NCI-H345 treated with DMSO at 0.1 percent for 48 hours (cell line): ENCODE results near the gene TRIM8.
"Not testable (repeated sequence)": the region's sequence is repeated elsewhere in the genome, so short reads cannot be mapped to it uniquely, and the experiment has no call there.

ENCODE experiments used
- DNase-seq: peaks from one replicate; lab custom pipeline; 2025; ENCODE audit not compliant: unreplicated experiment; lab: John Stamatoyannopoulos, UW

Gene TRIM8

DNA sequence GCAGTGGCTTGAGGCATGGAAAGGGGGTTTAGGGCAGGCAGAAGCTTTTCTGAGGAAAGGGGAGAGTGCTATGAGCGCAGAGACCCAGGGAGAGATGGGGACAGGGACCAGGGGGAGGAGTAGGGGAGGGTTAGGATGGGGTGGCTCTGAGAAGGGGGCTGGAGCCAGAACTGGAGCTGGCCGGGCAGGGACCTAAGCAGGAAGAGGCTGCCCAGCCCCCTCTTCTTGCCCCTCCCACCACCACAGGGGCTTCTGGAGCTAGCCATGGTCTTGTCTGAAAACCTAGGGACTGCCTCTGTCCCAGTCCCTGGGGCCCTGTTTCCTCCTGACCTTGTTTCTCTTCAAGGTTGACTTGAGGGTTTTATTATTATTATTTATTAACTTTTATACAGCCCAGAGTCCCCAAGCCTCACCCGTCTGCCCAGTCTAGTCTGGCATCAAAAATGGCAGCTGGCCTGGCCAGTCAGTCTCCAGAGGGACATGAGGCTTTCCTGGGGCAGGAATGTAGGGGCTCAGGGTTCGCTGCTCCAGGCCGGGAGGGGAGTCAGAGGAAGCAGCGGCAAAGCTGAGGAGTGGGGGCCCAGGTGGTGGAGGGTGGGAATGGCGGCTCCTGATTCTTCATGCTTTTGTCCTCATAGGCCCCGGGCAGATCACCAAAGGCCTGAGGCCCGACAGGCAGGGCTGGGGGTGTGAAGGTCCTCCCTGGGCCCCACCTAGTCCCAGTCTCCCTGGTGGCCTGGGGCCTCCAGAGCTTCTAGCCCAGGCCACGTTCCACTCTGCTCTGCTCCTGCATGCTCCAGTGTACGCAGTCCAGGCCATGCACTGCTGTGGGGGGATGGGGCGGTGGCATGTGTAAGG, 5.7 kb downstream of the TRIM8 start:
- no peak for DNase-seq

DNA sequence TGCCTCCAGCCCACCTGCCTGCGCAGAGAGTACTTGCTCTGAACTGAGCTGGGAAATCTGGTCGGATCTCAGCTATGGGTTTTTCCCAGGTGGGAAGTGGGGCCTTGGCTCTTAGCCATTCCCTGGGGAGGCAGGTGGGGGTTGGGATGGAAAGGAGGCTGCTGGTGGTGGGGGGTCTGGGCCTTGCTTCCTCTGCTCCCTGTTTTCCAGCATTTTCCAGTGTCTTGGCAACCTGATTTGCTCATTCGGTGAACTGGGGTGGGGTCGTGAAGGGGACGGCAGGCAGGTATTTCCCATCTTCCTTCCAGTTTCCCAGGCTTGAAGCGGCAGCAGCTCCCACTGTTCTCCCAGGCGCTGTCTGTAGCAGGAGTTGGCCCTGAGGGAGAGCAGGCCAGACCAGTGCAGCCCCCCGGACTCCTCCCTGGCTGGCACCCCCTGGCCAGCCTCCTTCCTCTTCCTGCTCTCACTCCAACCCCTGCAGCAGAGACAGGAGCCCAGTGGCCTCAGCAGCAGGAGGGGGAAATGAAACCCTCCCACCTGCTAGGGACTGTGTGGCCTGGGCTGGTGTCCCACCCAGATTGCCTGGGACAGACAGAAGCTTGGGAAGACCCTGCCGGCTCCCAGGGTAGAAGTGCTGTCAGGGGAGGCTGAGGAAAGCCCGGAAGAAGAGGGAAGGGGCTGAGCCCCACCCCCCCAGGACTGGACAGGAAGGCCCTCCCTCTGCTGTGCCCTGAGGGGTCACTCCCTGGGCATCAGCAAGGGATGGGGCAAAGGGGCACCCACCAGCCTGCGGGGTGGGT, 6.6 kb downstream of the TRIM8 start:
- DNase-seq: no peak

DNA sequence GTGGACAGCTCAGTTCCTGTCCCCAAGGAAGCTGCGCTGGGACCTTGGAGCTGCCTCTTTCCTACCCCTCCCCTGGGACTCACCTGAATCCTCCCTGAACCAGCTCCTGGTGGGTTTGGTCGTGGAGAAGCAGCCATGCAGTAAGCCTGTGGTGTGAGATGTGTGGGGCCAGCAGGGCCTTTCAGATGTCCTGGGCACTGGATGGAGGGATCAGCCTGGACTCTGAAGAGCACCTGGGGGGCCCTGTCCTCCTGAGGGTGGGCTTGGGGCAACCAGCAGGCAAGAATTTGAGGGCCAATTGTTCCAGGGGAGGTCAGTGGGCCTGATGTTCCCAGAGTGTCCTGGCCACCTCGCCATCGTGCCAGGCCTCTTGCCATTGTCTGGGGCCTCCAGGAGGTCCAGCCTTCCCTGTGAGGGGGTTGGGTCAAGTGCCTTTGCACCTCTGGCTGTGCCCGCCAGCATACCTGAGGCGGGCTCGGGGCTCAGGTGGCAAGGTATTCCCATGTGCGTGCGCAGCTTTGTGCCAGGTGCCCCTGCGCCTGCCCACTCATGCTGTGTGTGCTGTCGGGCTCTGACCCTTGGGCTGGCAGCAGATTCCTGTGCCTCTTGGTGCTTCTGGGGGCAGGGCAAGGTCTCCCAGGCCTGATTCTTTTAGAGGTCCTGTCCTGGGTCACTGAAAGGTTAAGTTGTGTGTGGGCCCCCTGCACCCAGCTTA, 7.3 kb downstream of the TRIM8 start:
- DNase-seq: no peak

DNA sequence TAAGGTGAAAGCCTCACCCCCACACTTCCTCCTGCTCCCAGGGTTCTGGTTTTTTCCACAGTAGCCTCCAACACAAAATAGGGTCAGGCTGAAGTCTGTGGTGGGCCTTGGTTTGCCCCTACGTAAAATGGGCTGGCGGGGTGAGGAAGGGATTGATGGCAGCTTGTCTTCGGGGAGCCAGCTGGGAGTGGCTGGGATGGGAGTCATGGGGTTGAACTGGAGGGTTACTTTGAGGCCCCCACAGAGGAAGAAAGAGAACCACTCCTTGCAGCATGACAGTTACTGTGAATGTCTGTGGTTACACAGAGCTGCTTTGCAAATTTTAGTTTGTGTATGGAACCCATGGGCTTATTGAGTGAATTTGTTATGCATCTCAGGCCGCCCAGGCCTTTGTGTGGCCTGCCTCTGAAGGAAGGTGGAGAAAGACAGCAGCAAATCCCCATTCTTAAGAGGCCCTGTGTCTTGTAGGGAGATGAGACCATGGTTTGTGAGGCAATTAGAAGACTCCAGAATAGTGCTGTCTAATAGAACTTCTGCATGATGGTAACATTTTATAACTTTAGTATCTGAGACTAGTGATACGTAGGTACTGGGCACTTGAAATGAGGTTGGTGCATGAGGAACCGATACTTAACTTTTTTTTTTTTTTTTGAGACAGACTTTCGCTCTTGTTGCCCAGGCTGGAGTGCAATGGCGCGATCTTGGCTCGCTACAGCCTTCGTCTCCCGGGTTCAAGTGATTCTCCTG, 8.1 kb downstream of the TRIM8 start:
- no peak for DNase-seq

DNA sequence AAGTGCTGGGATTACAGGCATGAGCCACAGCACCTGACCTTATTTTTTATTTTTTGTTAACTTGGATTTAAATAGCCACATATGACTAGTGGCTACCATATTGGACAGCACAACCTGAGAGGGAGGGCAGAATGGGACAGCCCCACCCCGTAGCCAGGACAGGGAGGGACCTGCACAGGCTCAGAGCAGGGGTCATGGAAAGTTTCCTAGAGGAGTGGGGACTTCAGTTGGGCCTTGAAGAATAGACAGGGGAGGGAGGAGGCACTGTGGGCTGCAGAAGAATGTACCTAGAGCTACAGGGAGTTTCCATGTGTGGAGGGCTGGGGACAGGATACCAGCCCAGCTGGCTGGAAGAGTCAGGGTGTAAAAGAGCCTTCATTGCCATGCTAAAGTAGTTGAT, 8.8 kb downstream of the TRIM8 start:
- no peak for DNase-seq

DNA sequence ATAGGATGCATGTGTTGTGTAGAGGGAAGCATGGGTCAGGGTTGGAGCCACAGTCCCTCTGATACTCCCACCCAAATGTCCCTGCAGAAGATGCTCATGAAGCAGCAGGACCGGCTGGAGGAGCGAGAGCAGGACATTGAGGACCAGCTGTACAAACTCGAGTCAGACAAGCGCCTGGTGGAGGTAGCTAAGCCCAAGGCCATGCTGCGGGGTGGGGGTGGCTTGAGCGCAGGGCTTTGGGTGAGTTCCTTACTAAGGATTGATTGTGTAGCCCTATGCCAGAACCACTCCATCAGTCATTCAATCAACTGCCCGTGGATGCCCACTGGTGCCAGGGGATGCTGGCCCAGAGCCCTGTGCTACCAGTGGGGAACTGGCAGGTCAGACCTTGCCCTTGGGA, 10.3 kb downstream of the TRIM8 start:
- DNase-seq: no peak

DNA sequence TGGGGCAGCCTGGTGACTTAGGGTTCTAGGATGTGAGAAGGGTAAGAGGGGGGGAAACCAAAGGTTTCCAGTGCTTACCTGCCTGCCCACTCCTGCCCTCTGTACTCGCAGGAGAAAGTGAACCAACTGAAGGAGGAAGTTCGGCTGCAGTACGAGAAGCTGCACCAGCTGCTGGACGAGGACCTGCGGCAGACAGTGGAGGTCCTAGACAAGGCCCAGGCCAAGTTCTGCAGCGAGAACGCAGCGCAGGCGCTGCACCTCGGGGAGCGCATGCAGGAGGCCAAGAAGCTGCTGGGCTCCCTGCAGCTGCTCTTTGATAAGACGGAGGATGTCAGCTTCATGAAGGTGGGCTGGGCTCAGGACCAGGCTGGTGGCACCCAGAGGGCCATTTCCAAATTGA, 10.7 kb downstream of the TRIM8 start:
- DNase-seq: no peak

DNA sequence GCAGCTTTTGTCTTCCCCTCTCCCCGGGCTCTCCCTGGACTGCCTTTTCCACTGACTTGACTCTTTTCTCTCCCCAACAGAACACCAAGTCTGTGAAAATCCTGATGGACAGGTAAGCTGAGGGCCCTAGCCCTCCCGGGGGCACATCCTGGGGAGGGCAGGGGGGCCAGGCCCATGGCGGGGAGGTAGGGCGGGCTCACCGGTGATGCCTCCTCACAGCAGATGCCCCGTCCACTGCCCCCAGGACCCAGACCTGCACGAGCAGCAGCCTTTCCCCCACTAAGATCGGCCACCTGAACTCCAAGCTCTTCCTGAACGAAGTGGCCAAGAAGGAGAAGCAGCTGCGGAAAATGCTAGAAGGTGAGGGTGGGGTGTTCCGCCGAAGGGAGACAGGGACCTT, 11.7 kb downstream of the TRIM8 start:
- DNase-seq: no peak

DNA sequence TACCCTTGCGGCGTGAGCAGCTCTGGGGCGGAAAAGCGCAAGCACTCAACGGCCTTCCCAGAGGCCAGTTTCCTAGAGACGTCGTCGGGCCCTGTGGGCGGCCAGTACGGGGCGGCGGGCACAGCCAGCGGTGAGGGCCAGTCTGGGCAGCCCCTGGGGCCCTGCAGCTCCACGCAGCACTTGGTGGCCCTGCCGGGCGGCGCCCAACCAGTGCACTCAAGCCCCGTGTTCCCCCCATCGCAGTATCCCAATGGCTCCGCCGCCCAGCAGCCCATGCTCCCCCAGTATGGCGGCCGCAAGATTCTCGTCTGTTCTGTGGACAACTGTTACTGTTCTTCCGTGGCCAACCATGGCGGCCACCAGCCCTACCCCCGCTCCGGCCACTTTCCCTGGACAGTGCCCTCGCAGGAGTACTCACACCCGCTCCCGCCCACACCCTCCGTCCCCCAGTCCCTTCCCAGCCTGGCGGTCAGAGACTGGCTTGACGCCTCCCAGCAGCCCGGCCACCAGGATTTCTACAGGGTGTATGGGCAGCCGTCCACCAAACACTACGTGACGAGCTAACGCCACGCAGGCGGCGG, 12.6 kb downstream of the TRIM8 start:
- DNase-seq: no peak

DNA sequence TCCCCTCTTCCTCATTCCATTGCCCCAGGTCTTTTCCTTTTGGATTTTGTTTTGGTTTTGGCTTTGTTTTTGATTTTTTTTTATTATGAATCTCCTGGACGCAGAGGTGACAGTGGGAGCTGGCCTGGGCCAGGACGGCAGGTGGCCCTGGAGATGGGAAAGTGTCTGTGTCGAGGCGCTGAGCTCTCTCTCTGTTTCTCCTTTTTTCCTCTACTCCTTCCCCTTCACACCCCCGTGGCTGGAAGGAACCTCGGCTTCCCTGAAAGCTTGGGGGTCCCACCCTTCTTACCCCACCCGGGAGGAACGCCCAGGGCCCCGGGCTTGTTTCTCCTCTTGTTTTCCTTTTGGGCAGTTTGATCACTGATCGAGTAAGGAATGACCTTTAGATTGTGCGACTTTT, 13.2 kb downstream of the TRIM8 start:
- no peak for DNase-seq

DNA sequence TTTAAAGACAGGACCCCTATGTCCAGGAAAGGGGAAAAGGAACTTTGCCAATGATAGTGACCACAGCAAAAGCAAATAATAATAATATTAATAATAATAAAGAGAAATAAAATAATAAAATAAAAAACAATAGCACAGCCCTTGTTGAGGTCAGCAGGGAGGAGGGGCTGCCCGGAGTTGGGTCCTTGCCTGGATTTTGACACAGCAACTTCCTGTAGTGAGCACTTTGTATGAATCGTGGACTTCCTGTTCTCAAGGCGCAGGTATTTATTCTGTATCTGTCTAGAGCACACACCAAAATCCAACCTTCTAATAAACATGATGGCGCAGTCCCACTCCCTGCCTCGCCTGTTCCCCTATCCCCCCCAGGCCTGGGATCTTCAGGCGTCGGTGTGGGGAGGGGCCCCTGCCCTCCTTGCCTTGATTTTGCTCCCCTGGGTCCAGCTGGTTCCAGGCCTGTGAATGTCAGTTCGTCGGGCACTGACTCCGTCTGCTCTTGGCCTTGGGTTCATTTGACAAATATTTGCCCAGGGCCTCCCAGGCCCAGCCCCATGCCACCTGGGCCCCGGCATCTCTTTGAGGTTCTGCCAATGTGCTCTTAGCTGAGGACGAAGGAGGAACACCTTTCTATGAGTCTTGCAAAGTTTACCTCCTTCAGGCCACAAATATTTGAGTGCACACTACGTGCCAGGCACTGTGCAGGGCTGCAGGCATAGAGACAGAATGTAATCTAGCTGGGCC, 13.9 kb downstream of the TRIM8 start:
- no peak for DNase-seq

DNA sequence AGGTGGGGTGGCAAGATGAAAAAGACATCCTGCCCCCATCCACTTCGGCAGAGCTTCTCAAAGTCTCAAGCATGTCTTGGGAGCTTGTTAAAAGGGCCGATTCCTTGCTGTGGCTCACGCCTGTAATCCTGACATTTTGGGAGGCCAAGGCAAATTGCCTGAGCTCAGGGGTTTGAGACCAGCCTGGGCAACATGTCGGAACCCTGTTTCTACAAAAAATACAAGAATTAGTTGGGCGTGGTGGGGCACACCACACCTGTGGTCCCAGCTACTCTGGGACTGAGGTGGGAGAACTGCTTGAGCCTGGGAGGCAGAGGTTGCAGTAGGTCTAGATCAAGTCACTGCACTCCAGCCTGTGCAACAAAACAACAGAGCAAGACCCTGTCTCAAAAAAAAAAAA, 14.5 kb downstream of the TRIM8 start:
- DNase-seq: no peak

DNA sequence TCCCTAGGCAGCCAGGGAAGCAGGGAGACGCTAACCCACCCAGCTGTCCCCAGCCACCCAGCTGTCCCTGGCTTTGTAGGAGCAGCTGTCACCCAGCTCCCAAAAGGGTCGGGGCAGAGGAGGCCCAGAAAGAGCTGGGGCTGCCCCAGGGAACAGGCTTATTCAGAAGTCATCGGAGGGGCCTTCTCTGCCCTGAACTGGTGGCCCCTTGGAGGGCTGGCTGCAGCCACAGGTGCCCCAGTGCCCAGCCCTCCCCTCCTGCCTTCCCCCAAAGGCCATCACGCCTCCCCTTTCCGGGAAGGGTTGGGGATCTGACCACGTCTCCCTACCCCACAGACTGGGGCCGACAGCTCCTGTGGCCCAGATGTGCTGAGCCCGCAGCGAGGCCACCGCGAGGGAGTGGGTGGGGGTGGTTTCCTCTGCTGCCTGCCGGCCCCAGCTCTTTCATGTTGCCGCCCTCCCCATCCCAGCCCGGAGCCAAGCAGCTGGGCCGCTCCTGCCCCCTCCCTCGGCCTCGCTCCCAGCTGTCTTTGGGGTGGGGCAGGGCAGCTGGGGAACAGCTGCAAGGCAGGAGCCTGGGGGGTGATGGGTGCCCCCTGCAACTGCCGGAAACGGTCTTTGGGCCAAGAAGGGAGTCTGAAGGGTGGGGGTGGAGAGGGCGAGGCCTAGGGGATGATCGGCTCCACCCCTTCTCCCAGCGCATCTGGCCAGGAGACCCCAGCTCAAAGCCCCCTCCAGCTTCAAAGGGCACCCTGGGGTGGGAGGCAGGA, 16.8 kb downstream of the TRIM8 start:
- no peak for DNase-seq

DNA sequence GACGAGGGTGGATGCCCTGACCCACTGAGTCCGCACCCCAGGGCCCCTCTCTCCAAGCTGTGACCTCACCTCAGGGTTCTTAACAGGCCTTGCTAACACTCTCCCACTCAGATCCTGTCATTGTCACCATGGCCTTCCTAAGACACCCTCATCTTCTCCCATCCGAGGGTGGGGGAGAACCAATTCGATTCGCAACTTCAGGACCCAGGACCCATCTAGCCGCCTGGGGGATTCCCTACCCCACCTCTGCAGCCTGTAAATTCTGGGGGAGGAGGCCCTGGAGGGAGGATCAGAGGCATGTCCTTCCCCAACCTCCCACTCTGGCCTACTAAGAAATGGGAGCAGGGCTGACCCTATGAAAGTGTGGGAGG, 17.4 kb downstream of the TRIM8 start:
- no peak for DNase-seq

DNA sequence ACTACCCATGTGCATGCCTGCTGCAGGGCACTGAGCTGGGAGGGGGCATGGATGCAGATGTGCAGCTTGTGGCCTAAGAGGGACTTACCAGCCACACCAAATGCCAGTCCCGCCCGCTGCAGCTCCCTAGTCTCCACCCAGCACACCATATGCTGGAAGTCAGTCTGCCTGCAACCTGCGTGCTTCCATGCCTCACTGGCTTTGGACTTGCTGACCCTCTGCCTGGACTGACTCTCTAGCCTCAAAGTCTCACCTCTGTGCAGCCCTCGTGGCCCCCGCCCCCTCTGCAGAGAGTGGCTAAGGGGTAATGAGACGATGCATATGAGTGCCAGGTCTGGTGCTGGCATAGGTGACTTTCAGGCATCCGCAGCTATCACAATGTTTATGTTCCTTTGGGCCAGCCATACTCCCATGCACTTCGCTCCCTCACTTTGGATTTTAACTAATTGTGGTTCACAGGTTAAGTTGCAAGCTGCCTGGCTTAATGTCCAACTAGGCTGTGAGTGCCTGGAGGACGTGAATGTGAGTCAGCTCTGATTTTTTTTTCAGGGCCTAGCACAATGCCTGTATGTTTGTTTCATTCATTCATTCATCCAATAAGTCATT, 21.7 kb downstream of the TRIM8 start:
- no peak for DNase-seq

DNA sequence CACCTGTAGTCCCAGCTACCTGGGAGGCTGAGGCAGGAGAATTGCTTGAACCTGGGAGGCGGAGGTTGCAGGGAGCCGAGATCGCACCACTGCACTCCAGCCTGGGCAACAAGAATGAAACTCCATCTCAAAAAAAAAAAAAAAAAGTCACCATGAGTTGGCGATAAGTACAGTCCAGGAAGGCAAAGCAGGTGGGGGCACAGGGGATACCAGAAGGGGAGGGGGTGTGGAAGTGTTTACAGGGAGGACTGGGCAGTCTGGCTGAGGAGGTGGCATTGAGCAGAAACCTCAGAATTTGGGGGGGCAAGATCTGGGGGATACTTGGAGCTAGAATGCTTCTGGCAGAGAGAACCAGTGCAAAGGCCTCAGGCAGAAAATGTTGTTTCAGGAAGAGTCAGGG, 23.1 kb downstream of the TRIM8 start:
- DNase-seq: not testable (repeated sequence)

DNA sequence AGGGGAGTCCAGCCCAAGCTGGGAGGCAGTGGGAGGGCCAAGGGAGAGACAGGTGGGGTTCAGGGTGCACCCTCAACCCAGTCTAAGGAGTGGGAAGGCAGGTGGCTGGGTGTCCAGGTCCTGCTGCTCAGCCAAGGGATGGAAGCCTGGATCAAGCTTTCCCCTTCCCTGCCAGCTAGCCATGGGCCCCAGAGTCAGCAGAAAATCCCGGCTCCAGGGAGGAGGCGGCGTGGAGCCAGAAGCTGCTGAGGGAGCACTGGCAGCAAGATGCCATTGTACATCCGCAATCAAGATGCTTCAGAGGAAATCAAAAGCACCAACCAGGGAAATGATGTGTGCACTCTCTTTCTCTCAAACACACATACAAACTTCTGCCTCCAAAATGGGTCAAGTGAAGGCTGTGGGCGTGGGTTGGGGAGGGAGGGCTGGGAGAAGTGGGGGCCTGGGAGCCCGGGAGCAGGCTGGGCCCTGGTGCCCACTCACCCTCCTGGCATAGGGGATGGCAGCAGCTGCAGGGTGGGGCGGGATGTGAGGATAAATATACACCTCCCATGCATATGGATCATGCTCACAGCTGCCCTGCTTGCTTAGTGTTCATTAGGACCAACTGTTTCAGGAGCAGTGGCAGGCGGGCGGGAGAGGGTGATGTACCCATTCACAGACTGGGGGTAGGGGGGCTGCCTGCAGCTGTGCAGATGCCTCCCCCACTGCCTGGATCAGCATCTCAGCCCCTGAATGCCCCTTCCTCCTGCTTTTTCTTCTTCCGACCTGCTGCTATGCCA, 24.2 kb downstream of the TRIM8 start:
- DNase-seq: no peak
